Body of pancreas (tissue), 4 donors: Measurements from ENCODE around the gene L3MBTL1. TPM values are rescaled to one million over a fixed set of nuclear protein-coding genes. Genes with fewer than 3 reads are reported as not detected.

ENCODE experiments used
- ATAC-seq: fragments of 150-250 bp; one replicate; pipeline ENCODE4 v1.9.1; 2016
- DNase-seq, 4 donors: peaks; one replicate each; pipeline ENCODE4 v3.0.0-alpha.2; 2019
- H3K27ac ChIP-seq, 4 donors: fragments of 200-600 bp; sonication (generic); 1 replicate in 3 of 4; 2 replicates in 1 of 4; pipeline versions ENCODE4 v1.5.1 to v1.6.1; 2016 to 2019; ENCODE audit warnings: mild to moderate bottlenecking in 1 of 4, mixed read lengths in 1 of 4, moderate library complexity in 1 of 4
- H3K27me3 ChIP-seq, 2 donors: fragments of 200-600 bp; sonication (generic); one replicate each; pipeline ENCODE4 v1.6.0; 2016; ENCODE audit warnings: mild to moderate bottlenecking in 1 of 2
- H3K36me3 ChIP-seq, 2 donors: fragments of 200-600 bp; sonication (generic); replicated peaks in 1 of 2; 2 replicates each; pipeline ENCODE4 v1.5.1; 2016; ENCODE audit warnings: low read depth in 2 of 2; ENCODE audit not compliant: insufficient read depth in 1 of 2
- H3K4me1 ChIP-seq: fragments of 200-600 bp; sonication (generic); one replicate; pipeline ENCODE4 v1.6.0; 2016
- H3K4me3 ChIP-seq, 2 donors: fragments of 200-600 bp; sonication (generic); 1 replicate in 1 of 2; 2 replicates in 1 of 2; pipeline ENCODE4 v1.5.1; 2016 to 2019
- H3K9me3 ChIP-seq, 3 donors: fragments of 200-600 bp; sonication (generic); 1 replicate in 2 of 3; 2 replicates in 1 of 3; pipeline ENCODE4 v1.5.1; 2016
- CTCF ChIP-seq, 7 experiments: fragments of 450-650 bp in 4 of 7; fragments of 200-600 bp in 3 of 7; sonication (generic) in 3 of 7; IDR thresholded peaks; one replicate each; pipeline ENCODE4 v1.5.1; 2016 to 2019; ENCODE audit warnings: antibody characterized with exemption in 7 of 7
- POLR2A ChIP-seq, 3 donors: fragments of 450-650 bp; IDR thresholded peaks; one replicate each; pipeline ENCODE4 v1.6.1; 2016; ENCODE audit warnings: antibody characterized with exemption in 3 of 3, mild to moderate bottlenecking in 2 of 3
- WGBS, 2 donors: methylation state at CpG; one replicate each; pipeline ENCODE4 v1.1.5; 2017; 5-methylcytosine and 5-hydroxymethylcytosine counted together
- intact Hi-C: fragments of 100-400 bp; cut with DNase I; formaldehyde crosslinking; loops from one replicate; pipeline ENCODE4 v1.15.1; 2023
- total RNA-seq, 2 donors: library from RNA; depleted of rRNA; stranded (reverse); fragments of >200 nt; gene quantifications; one replicate each; pipeline ENCODE4 v1.1.0, GENCODE V29; 2016

The L3MBTL1 gene
- total RNA-seq, 2 donors from 2014 or later, result 4.9 to 10.1 TPM

- no peak for TF ChIP-seq POLR2A (IDR thresholded peaks at IDR 0.05)
- TF ChIP-seq CTCF (IDR thresholded peaks at IDR 0.05), result no peak
- DNase-seq, result peak in 1 of 4 donors; percentile 4
- H3K36me3 ChIP-seq, result no peaks in the 10 kb centered on the region
- H3K4me3 ChIP-seq, result no peak overlapping the region
- H3K27me3 ChIP-seq, result no peaks in the 10 kb centered on the region
- no peaks in the 10 kb centered on the region for H3K9me3 ChIP-seq
- intact Hi-C loops, result loop anchor here (10.0 kb wide), 2 partner anchors 65 to 155 kb away; partner anchors contain the start of gene IFT52
- no peaks in the 10 kb centered on the region for H3K4me1 ChIP-seq
- ATAC-seq, result no peak
- H3K27ac ChIP-seq, result no peak overlapping the region
- WGBS, 2 donors, result 84 to 88% methylated on average over 3 of the region's 3 CpGs
Observed at GRCh38 chr20:43529457-43530153, 22.1 kb downstream of the L3MBTL1 start.

- intact Hi-C loops, result loop anchor here (10.0 kb wide), 2 partner anchors 64 to 154 kb away; partner anchors contain the start of gene IFT52
Observed at GRCh38 chr20:43530321-43531090, 23.0 kb downstream of the L3MBTL1 start.

GRCh38 chr20:43531091-43531443 lies 23.6 kb downstream of the L3MBTL1 start:
- no peaks in the 10 kb centered on the region for H3K4me1 ChIP-seq
- H3K36me3 ChIP-seq, result no peaks in the 10 kb centered on the region
- H3K4me3 ChIP-seq, result no peak overlapping the region
- no peak overlapping the region for H3K27ac ChIP-seq
- H3K9me3 ChIP-seq, result no peaks in the 10 kb centered on the region
- DNase-seq (no peak), ATAC-seq (no peak)
- TF ChIP-seq POLR2A (IDR thresholded peaks at IDR 0.05) (no peak), CTCF (IDR thresholded peaks at IDR 0.05) (no peak)
- H3K27me3 ChIP-seq, result no peaks in the 10 kb centered on the region
- intact Hi-C loops, result loop anchor here (10.0 kb wide), 2 partner anchors 64 to 154 kb away; partner anchors contain the start of gene IFT52

More at GRCh38 chr20:43530321-43531090, 23.0 kb downstream of the L3MBTL1 start:
- Histone ChIP-seq H3K36me3 (no peaks in the 10 kb centered on the region), H3K9me3 (no peaks in the 10 kb centered on the region), H3K27me3 (no peaks in the 10 kb centered on the region), H3K4me3 (no peak overlapping the region), H3K27ac (no peak overlapping the region), H3K4me1 (no peaks in the 10 kb centered on the region)
- no peak for ATAC-seq
- peak in 1 of 4 donors; percentile 14 for DNase-seq
- TF ChIP-seq POLR2A (IDR thresholded peaks at IDR 0.05) (no peak), CTCF (IDR thresholded peaks at IDR 0.05) (no peak)
- WGBS, 2 donors, result 78 to 82% methylated on average over 14 of the region's 14 CpGs

- DNase-seq, result no peak
- H3K4me1 ChIP-seq, result no peaks in the 10 kb centered on the region
- no peak overlapping the region for H3K27ac ChIP-seq
- intact Hi-C loops, result loop anchor here (10.0 kb wide), 2 partner anchors 62 to 152 kb away; partner anchors contain the start of gene IFT52
- no peak for TF ChIP-seq CTCF (IDR thresholded peaks at IDR 0.05)
- TF ChIP-seq POLR2A (IDR thresholded peaks at IDR 0.05), result no peak
- WGBS, 2 donors, result 94 to 95% methylated on average over 9 of the region's 9 CpGs
- no peak for ATAC-seq
- no peaks in the 10 kb centered on the region for H3K9me3 ChIP-seq
- H3K36me3 ChIP-seq, result no peaks in the 10 kb centered on the region
- no peaks in the 10 kb centered on the region for H3K27me3 ChIP-seq
- no peak overlapping the region for H3K4me3 ChIP-seq
Observed at GRCh38 chr20:43532416-43533055, 25.0 kb downstream of the L3MBTL1 start.
